PC-9 (cell line): ENCODE data around the gene CCDC192. TPM values are rescaled to one million over a fixed set of nuclear protein-coding genes. Genes with fewer than 3 reads are reported as not detected.

Experiments
- BruUV-seq: library from RNA; stranded (reverse); fragments of 400-500 nt; replicated peaks from 2 replicates; lab custom pipeline; 2021; lab: Mats Ljungman, UMichigan
- CTCF ChIA-PET: fragments of 300-600 bp; sonication (Branson Sonifier 250); formaldehyde crosslinking; loops from one replicate; lab custom pipeline; 2022; ENCODE audit warnings: antibody characterized with exemption; lab: Charles Lee
- POLR2A ChIA-PET: fragments of 300-600 bp; sonication (Branson Sonifier 250); formaldehyde crosslinking; loops from one replicate; lab custom pipeline; 2022; ENCODE audit warnings: antibody characterized with exemption; ENCODE audit not compliant: unreplicated experiment; lab: Charles Lee
- DNase-seq, 2 experiments: peaks; one replicate each; pipeline versions ENCODE4 v3.0.0 to v3.0.0-alpha.2; 2015 to 2022; ENCODE audit warnings: mixed read lengths in 1 of 2
- H2AFZ ChIP-seq: fragments of 200-600 bp; sonication (generic); 2 replicates; pipeline ENCODE4 v1.8.1; 2017; ENCODE audit warnings: antibody characterized with exemption
- H3F3A ChIP-seq: fragments of 200-600 bp; sonication (generic); 2 replicates; pipeline ENCODE4 v1.8.1; 2017; ENCODE audit warnings: antibody characterized with exemption, mild to moderate bottlenecking, low read depth; ENCODE audit not compliant: insufficient read depth
- H3K27ac ChIP-seq: fragments of 200-600 bp; sonication (generic); 2 replicates; pipeline ENCODE4 v1.6.1; 2016; ENCODE audit warnings: mixed run types
- H3K27me3 ChIP-seq: fragments of 200-600 bp; sonication (generic); 2 replicates; pipeline ENCODE4 v1.6.1; 2016; ENCODE audit warnings: low read depth, mixed run types; ENCODE audit not compliant: insufficient read depth
- H3K36me3 ChIP-seq: fragments of 200-600 bp; sonication (generic); 2 replicates; pipeline ENCODE4 v1.6.1; 2016; ENCODE audit warnings: low read depth, mixed run types
- H3K4me1 ChIP-seq: fragments of 200-600 bp; sonication (generic); replicated peaks from 2 replicates; pipeline ENCODE4 v1.6.1; 2016; ENCODE audit warnings: mixed run types; ENCODE audit not compliant: insufficient read depth
- H3K4me2 ChIP-seq: fragments of 200-600 bp; sonication (generic); 2 replicates; pipeline ENCODE4 v1.6.1; 2017; ENCODE audit warnings: mixed run types
- H3K4me3 ChIP-seq: fragments of 200-600 bp; sonication (generic); 2 replicates; pipeline ENCODE4 v1.6.1; 2016; ENCODE audit warnings: mixed run types
- H3K79me2 ChIP-seq: fragments of 200-600 bp; sonication (generic); 2 replicates; pipeline ENCODE4 v1.6.1; 2017; ENCODE audit warnings: low read depth, mixed run types
- H3K9me2 ChIP-seq: fragments of 200-600 bp; sonication (generic); 2 replicates; pipeline ENCODE4 v1.8.1; 2017; ENCODE audit warnings: mild to moderate bottlenecking; ENCODE audit not compliant: insufficient read depth
- H3K9me3 ChIP-seq: fragments of 200-600 bp; sonication (generic); 2 replicates; pipeline ENCODE4 v1.8.1; 2016; ENCODE audit warnings: low read depth; ENCODE audit not compliant: insufficient read depth
- H4K20me1 ChIP-seq: fragments of 200-600 bp; sonication (generic); 2 replicates; pipeline ENCODE4 v1.8.1; 2017; ENCODE audit not compliant: insufficient read depth
- EZH2 ChIP-seq: fragments of 200-600 bp; sonication (generic); IDR thresholded peaks from 2 replicates; pipeline ENCODE4 v1.8.0; 2017; ENCODE audit warnings: antibody characterized with exemption, low read depth
- intact Hi-C: fragments of 100-400 bp; cut with micrococcal nuclease; formaldehyde crosslinking; loops from one replicate; pipeline ENCODE4 v1.10.0; 2022; ENCODE audit not compliant: unreplicated experiment
- total RNA-seq: library from RNA; stranded (reverse); gene quantifications from 2 replicates; pipeline ENCODE4 v1.2.3, GENCODE V29; 2021
- TF ChIP-seq, protein P1 (sequence below): fragments of 200-600 bp; sonication (generic); conservative IDR thresholded peaks from 2 replicates; pipeline ENCODE4 v1.6.1; 2017; ENCODE audit warnings: mixed run types, antibody characterized with exemption, mild to moderate bottlenecking, moderate library complexity

CCDC192 gene
- total RNA-seq, 1 experiment from 2014 or later = not detected

DNA sequence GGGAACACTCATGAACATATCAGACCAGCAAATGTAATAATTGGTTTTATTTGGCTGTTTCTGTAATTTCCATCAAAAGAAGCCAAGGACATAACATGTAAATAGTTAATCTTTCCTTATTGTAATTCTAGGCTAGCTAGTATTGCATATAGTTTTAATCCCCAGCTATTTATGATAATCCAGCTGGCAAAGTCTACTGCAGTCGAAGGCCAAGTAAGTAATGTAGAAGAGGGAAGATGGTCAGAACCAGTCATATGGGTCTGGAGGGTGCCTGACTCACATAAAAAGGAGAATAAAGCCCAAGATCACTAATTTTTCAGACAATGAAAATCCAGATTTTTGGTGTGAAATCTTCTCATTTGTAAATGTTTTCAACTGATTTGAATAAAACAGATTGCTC is 106.3 kb downstream of the CCDC192 start:
- DNase-seq = no peak
- Histone ChIP-seq H4K20me1 (no peaks in the 10 kb centered on the region), H3K9me2 (no peaks in the 10 kb centered on the region), H3K4me2 (no peak overlapping the region), H3K4me3 (no peak overlapping the region), H2AFZ (no peak overlapping the region), H3K27me3 (no peaks in the 10 kb centered on the region), H3K27ac (no peak overlapping the region), H3K79me2 (no peaks in the 10 kb centered on the region), H3K9me3 (no peaks in the 10 kb centered on the region), H3K4me1 (peaks cover 32% of the 10 kb centered on the region), H3F3A (peaks cover 20% of the 10 kb centered on the region), H3K36me3 (no peaks in the 10 kb centered on the region)
- intact Hi-C loops = no loop called here
- ChIA-PET POLR2A (no interaction called here), CTCF (no interaction called here)
- BruUV-seq = no TSS peak
- TF ChIP-seq, protein P1, sequence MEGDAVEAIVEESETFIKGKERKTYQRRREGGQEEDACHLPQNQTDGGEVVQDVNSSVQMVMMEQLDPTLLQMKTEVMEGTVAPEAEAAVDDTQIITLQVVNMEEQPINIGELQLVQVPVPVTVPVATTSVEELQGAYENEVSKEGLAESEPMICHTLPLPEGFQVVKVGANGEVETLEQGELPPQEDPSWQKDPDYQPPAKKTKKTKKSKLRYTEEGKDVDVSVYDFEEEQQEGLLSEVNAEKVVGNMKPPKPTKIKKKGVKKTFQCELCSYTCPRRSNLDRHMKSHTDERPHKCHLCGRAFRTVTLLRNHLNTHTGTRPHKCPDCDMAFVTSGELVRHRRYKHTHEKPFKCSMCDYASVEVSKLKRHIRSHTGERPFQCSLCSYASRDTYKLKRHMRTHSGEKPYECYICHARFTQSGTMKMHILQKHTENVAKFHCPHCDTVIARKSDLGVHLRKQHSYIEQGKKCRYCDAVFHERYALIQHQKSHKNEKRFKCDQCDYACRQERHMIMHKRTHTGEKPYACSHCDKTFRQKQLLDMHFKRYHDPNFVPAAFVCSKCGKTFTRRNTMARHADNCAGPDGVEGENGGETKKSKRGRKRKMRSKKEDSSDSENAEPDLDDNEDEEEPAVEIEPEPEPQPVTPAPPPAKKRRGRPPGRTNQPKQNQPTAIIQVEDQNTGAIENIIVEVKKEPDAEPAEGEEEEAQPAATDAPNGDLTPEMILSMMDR = no peak
- no peak for TF ChIP-seq EZH2

DNA sequence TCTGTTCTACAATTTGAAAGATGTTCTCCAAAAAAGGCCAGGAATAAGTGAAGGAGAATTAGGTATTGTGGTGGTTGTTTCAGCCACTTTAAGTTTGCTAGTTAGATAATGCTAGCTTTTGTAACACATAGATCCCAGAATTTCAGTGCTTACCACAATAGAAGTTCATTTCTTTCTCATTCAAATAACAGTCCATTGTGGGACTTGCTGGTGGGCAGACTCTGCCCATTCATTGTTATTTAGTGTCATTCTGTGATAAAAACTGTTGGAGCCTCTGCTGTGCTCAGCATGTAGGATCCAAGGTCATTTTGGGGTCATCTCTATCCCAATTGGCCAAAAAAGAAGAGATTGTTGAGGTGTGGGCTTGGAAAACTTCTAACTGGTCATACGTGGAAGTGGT is 106.8 kb downstream of the CCDC192 start:
- no peak for DNase-seq
- Histone ChIP-seq H3K9me2 (no peaks in the 10 kb centered on the region), H3K27me3 (no peaks in the 10 kb centered on the region), H3F3A (peaks cover 20% of the 10 kb centered on the region), H3K9me3 (no peaks in the 10 kb centered on the region), H3K27ac (no peak overlapping the region), H2AFZ (no peak overlapping the region), H3K4me3 (no peak overlapping the region), H3K4me1 (peaks cover 36% of the 10 kb centered on the region), H3K36me3 (no peaks in the 10 kb centered on the region), H3K79me2 (no peaks in the 10 kb centered on the region), H3K4me2 (no peak overlapping the region), H4K20me1 (no peaks in the 10 kb centered on the region)
- no TSS peak for BruUV-seq
- ChIA-PET CTCF (no interaction called here), POLR2A (no interaction called here)
- TF ChIP-seq, protein P1 = no peak
- TF ChIP-seq EZH2 = no peak
- intact Hi-C loops = no loop called here

DNA sequence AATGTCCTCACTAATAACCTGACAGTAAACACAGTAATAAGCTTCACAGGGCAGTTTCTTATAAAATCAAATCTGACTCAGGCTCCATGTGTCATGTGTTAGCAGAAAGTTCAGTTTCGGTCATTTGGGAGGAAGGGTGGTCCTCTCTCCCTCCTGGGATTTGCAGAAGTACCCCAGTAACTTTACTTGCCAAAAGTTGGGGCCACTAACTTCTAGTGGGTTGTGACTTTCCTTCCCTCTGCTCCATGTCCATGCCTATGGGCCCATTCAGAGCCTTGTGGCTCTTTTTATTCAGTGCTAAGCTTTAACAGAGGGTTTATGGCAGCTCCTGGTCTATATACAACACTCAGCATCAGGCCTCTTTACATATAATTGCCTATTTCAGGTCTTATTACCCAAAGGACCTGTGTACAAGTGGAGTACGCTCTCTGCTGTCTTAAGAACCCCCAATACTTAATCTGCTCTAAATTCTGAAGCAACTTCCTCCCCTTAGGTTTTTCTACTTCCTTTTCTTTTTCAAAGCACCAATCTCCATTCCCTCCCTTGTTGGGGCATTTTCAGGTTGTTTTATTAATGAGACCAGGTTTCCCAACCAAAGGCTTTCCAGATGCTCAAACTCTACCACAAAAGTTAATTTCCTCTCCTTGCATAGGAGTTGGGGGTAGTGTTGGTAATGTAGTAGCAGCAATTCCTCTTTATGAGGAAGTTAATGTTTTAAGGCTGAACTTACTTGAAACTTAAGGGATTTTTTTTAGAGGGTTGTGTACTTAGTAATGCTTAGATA is 107.7 kb downstream of the CCDC192 start:
- H3K27me3 ChIP-seq = no peaks in the 10 kb centered on the region
- intact Hi-C loops = no loop called here
- DNase-seq = no peak
- H3K27ac ChIP-seq = no peak overlapping the region
- H3K4me3 ChIP-seq = no peak overlapping the region
- H3K4me1 ChIP-seq = peaks cover 39% of the 10 kb centered on the region
- H3K9me2 ChIP-seq = no peaks in the 10 kb centered on the region
- no peaks in the 10 kb centered on the region for H3K9me3 ChIP-seq
- peaks cover 20% of the 10 kb centered on the region for H3F3A ChIP-seq
- no peak overlapping the region for H3K4me2 ChIP-seq
- no peaks in the 10 kb centered on the region for H4K20me1 ChIP-seq
- no TSS peak for BruUV-seq
- POLR2A ChIA-PET = no interaction called here
- no peaks in the 10 kb centered on the region for H3K36me3 ChIP-seq
- no peak overlapping the region for H2AFZ ChIP-seq
- CTCF ChIA-PET = no interaction called here
- H3K79me2 ChIP-seq = no peaks in the 10 kb centered on the region
- TF ChIP-seq, protein P1 = no peak
- no peak for TF ChIP-seq EZH2
